Stimulated activated CD8-positive, alpha-beta memory T cell treated with anti-CD3 and anti-CD28 coated beads, Interleukin-7, amount 100 ng/mL, for 24 hours (primary cell): Measurements from ENCODE around the gene CEP112.

Source experiments
- DNase-seq: peaks from one replicate; pipeline ENCODE4 v3.0.0-alpha.2; 2020; ENCODE audit warnings: low read depth

The CEP112 gene

GRCh38 chr17:65655706-65656105 lies 536.2 kb downstream of the CEP112 start:
- no peak for DNase-seq

DNA sequence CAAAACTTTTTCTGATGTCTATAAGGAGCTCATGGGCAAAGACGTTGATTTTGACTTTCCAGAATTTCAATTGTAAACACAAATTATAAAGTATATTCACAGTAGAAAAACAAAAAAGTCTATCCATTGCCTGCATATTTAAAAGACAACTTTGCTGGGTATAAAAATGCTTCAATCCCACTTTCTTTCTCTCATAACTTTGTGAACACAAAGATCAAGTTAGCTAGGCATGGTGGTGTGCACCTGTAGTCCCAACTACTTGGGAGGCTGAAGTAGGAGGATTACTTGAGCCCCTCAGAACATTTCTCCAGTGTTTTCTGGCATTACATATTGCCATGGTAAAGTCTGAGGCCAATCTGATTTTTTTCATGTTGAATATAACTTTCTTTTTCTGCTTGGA lies 547.4 kb downstream of the CEP112 start:
- no peak for DNase-seq

DNA sequence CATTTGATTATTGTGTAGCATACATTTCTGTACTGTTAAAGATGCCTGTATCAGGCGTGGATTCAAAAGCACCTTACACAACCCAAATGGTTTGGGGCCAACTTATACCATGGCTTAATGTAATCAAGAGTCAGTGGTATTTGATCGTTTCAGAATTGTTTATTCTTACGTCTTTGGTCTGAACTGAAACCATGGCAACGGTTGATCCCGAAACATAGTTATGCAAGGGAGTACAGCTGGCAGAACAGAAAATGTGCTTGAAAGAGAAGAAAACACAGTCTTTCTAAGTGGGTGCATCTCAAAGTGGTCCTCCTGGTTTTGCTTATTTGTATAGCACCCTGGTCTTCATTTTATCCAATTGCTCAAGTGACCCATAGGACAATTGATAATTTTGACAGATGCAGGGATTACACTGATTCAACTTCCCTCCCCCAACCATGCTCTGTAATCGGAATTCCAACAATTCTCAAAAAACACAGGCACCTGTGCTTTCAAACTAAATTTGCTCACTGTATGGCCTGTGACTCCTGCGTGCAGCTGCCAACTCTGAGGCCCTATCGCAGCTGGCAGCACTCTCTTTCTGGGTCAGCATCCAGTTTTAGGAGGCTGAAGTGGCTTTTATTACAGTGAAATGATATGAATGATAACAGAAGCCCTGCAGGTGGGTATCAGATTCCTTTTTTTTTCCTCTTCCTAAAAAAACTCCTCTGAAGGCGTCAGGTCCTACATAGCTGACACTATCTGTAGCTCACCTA lies 553.5 kb downstream of the CEP112 start:
- DNase-seq: no peak

DNA sequence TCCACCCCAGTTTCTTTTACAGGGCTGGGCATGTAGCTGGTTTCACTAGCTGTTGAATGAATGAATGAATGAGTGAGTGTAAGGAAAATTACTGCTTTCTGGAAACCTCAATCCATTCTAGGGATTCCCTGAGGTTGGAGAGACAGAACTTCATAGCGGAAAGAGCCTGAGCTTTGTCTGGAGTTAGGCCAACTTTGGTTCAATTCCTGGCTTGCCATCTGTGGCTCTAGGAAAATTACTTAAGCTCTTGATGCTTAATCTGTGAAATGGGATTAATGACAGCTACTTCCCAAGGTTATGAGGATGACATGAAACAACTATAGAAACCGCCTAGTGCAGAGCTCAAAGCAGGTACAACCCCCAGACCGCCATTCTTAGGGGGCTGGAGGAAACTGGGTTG lies 554.1 kb downstream of the CEP112 start:
- DNase-seq: no peak

DNA sequence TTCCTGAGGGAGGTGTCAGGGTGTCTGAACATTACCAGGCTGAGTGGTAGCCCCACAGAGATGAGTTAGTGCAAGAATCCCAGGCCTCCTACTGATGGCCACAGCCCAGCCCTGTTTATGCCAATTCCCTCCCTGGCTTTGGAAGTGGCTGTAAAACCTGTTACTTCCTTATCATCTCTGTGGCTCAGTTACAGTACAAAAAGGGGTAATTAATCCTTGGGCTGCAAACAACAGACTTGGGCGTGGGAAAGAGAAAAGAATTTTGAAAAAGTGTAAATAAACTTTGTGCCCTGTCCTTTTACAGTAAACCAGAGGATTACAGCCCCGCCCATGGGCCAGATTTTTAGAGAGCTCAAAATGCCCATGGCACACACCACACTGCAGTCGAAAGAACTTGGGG lies 557.4 kb downstream of the CEP112 start:
- DNase-seq: no peak

- DNase-seq: no peak
Observed at GRCh38 chr17:65633988-65634387, 557.9 kb downstream of the CEP112 start.

DNA sequence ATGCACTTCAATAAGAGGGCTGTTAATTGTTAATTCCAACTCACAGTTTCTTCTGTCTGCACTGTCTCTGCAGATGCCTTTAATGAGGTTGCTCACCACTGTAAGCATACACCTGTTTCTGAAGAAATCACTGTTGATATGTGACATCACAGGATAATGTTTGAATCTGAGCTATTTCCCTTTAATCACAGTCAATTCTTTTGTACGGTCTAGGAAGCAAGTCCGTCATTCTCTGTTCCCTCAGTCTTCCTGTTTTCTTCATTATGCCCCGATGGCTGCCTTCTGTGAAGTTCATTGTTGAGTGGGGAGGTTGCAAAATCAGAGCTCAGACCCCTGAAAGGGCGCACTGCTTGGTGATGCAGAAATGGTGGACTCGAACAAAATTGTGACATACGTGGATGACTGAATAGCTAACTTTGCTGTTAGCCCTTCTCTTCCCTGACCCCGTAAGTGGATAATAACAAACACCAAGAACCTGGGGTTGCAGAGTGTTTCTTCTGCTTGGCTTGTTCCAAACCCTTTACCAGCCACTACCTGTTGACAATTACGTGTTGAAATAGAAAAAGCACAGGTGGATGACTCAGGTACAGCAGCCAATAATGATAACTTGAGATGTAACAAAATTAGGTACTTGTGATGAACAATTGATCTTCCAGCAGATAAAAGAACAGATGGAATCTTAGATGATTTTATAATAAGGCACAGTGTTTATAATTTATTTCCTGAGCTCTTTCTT lies 558.6 kb downstream of the CEP112 start:
- no peak for DNase-seq

GRCh38 chr17:65630502-65630901 lies 561.4 kb downstream of the CEP112 start:
- no peak for DNase-seq

- DNase-seq: no peak
Observed at GRCh38 chr17:65629234-65629690, 562.7 kb downstream of the CEP112 start.

- no peak for DNase-seq
Observed at GRCh38 chr17:65628644-65629036, 563.3 kb downstream of the CEP112 start.

DNA sequence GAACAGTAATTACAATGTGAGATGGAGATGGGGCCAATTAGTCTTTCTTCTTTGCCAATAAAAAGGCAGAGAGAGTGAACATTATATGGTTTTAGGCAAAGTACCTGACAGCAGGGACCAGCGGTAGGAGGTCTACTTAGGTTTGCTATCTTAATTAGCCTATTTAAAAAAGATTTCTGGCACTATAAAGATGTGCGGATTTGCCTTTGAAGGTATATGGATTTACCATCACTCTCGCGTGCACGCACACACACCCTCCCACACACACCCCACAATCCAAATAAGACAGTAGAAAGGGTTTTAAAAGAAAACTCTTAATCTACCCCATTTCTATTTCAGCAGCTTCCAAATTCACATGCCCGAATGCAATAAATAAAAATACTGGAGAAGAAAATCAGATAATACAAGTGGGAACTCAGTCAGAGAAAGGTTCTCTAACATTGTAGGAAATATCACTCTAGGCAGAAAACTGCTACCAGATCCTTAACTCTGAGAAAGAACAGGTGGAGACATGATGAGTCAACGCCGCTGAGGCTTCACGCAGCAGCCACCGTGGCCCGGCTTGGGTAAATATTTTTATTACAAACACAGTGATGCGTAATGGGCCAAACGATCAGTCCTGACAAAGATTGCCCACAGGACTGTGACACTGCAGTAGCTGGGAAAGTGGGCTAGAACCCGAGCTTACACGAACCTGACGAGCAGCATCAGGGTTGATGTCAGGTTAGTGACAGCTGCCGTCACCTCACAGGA lies 563.9 kb downstream of the CEP112 start:
- DNase-seq: no peak

DNA sequence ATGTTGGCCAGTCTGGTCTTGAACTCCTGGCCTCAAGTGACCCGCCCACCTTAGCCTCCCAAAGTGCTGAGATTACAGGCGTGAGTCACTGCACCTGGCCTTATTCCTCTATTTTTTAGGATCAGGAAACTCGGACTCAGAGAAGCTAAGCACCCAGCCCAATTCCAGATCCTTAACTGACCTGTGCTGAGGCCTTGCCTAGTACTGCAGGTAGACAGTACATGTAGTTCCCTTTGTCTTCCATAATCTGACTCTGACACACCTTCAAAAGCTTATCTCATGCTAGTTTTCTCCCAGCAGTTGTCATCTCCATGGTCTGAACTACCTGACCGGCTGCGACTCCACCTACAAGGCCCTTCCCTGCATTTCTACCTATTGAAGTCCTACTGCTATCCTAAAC lies 564.8 kb downstream of the CEP112 start:
- no peak for DNase-seq

GRCh38 chr17:65626451-65626850 lies 565.5 kb downstream of the CEP112 start:
- DNase-seq: no peak

- no peak for DNase-seq
Observed at GRCh38 chr17:65618516-65618915, 573.4 kb downstream of the CEP112 start.

DNA sequence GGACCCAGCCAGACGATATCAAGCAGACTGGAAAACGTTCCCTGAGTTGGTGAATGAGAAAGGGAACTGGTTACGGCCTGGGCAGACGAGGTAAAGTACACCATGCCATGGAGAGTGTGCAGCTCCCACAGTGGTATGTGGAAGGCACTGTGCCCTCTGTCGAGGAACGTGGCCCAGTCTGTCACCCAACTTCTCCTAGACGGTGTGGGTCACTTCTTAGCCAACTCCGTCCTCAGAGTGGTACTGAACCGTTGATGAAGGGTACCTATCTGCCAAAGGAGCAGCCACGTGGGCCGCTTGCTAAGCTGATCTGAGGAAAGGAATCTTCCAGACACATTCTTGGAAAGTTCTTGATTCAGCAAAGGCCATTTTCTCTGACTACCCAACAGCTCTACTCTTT lies 574.4 kb downstream of the CEP112 start:
- DNase-seq: no peak

- DNase-seq: no peak
Observed at GRCh38 chr17:65609749-65610148, 582.2 kb downstream of the CEP112 start.

GRCh38 chr17:65609286-65609685 lies 582.6 kb downstream of the CEP112 start:
- DNase-seq: no peak

GRCh38 chr17:65604070-65604469 lies 587.9 kb downstream of the CEP112 start:
- no peak for DNase-seq

DNA sequence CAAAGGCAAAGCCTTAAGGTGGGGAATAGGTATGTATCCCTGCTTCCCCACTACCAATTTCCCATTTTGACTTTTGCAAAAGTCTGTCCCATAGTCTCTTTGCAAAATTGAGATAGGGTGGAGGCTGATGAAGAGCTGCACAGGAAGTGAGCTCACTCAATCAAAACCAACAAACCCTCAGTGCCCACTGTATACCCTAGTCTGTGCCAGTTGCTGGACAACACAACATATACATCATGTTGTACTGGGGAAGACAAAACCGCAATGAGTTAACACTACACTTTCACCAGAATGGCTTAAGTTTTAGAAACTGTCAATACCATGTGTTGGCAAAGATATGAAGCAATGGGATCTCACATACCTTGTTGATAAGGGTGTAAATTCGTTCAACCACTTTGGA lies 590.1 kb downstream of the CEP112 start:
- DNase-seq: no peak

DNA sequence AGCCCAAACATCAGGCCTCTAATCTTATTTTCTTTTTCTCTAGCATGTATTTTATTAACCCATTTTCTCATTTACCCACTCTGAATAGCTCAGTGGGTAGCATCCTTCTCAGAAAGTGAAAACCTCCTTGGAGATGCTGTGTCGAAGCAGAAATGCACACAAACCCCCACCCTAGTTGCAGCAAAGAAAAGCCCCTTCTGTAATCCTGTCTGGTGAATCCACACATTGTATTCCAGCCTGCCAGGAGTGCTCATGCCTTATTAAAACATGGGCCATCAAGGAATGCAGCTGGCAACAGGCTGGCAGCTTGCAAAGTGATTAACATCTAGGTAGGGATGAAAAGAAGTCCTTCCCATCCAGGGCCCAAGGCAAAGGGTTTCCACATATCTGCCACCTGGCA lies 590.8 kb downstream of the CEP112 start:
- no peak for DNase-seq

- DNase-seq: no peak
Observed at GRCh38 chr17:65600518-65600917, 591.4 kb downstream of the CEP112 start.

- DNase-seq: no peak
Observed at GRCh38 chr17:65599650-65600049, 592.3 kb downstream of the CEP112 start.

DNA sequence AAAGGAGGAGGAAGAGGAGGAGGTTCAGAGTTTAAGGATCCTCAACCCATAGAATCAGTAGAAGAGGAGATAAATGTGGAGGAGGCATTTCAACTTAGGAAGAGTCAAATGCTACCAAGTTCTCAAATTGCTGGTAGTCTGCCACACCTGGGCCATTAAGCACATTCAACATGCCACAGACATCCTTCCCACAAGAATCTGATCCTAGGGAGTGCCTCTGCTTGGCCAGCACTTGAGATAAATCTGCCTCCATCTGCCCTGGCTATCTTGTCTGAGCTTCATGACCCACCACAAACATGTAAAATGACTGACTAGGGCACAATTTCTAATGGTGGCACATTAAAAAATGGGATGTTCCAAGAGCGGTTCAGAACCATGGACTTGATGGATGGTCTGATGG lies 593.2 kb downstream of the CEP112 start:
- DNase-seq: no peak
